Uterus (tissue), 4 donors: Measurements from ENCODE around the gene UVSSA. TPM values are rescaled to one million over a fixed set of nuclear protein-coding genes. Genes with fewer than 3 reads are reported as not detected.
A peak's percentile ranks its signal among the peaks of the same experiment; 100 is the strongest.

ENCODE experiments used
- DNase-seq, 2 donors: peaks; one replicate each; pipeline ENCODE4 v3.0.0-alpha.2; 2019 to 2020
- H3K27ac ChIP-seq, 2 donors: fragments of 200-600 bp; sonication (generic); 1 replicate in 1 of 2; 2 replicates in 1 of 2; pipeline ENCODE4 v1.5.1; 2016 to 2018
- H3K27me3 ChIP-seq, 2 donors: fragments of 200-600 bp; sonication (generic); one replicate each; pipeline ENCODE4 v1.5.1; 2018 to 2019; ENCODE audit warnings: control low read depth in 1 of 2
- H3K36me3 ChIP-seq, 2 donors: fragments of 200-600 bp; sonication (generic); one replicate each; pipeline ENCODE4 v1.5.1; 2019; ENCODE audit warnings: control low read depth in 1 of 2
- H3K4me1 ChIP-seq, 2 donors: fragments of 200-600 bp; sonication (generic); one replicate each; pipeline ENCODE4 v1.5.1; 2018 to 2019; ENCODE audit warnings: control low read depth in 1 of 2
- H3K4me3 ChIP-seq, 2 donors: fragments of 200-600 bp; sonication (generic); 1 replicate in 1 of 2; 2 replicates in 1 of 2; pipeline ENCODE4 v1.5.1; 2018 to 2019; ENCODE audit warnings: mild to moderate bottlenecking in 1 of 2
- H3K9me3 ChIP-seq, 2 donors: fragments of 200-600 bp; sonication (generic); one replicate each; pipeline ENCODE4 v1.5.1; 2019; ENCODE audit warnings: control low read depth in 1 of 2
- POLR2A ChIP-seq, 2 donors: fragments of 450-650 bp; IDR thresholded peaks; one replicate each; pipeline ENCODE4 v1.6.1; 2016; ENCODE audit warnings: antibody characterized with exemption in 2 of 2, mild to moderate bottlenecking in 1 of 2, moderate library complexity in 1 of 2
- intact Hi-C: fragments of 100-400 bp; cut with DNase I; formaldehyde crosslinking; loops from one replicate; pipeline ENCODE4 v1.15.1; 2023; ENCODE audit warnings: low total_unique reads
- total RNA-seq, 4 donors: library from RNA; depleted of rRNA in 3 of 4; stranded (reverse); fragments of >200 nt in 3 of 4; gene quantifications; one replicate each; pipeline versions ENCODE4 v1.1.0 to v1.2.4, GENCODE V29; 2014 to 2023
- TF ChIP-seq, protein P1 (sequence below), 4 experiments: fragments of 200-600 bp in 2 of 4; fragments of 450-650 bp in 2 of 4; sonication (generic) in 2 of 4; IDR thresholded peaks; one replicate each; pipeline ENCODE4 v1.5.1; 2016 to 2019; ENCODE audit warnings: antibody characterized with exemption in 4 of 4, mild to moderate bottlenecking in 2 of 4, moderate library complexity in 1 of 4
- donor health status: DM: yes; HTN: yes; CAD: no.

UVSSA gene
- total RNA-seq, 4 donors from 2014 or later = 13.1 to 37.2 (median 19.3) TPM

DNA sequence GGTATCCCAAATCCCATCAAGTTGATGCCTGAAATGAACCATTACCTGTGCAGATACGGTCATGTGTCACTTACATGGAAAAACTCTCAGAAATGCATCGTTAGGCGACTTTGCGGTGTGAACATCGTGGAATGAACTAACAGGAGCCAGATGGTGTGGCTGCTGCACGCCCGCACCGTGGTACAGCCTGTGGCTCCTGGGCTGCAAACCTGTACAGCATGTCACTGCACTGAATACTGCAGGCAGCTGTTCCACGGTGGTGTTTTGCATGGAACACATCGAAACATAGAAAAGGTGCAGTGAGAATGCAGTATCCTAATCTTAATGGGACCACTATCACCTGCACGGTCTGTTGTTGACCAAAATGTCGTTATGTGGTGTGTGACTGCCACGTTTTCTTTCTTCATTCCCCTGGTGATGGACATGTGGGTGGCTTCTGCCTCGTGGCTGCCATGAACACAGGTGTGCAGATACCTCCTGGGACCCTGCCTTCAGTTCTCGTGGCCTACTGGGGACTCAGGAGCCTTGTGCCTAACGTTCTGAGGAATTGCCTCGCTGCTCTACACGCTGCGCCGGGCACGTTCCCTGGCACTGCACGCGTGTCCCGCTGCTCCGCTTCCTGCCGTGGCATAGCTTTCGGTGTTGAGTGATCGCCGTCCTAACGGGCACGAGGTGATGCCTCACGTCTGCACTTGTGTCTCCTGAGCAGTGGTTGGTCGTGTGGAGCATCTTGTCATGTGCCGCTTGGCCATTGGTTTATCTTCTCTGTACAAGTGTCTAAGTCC, 38.9 kb upstream of the UVSSA start:
- DNase-seq = no peak
- Histone ChIP-seq H3K36me3 (no peaks in the 10 kb centered on the region), H3K4me3 (no peak overlapping the region), H3K27me3 (no peaks in the 10 kb centered on the region), H3K9me3 (no peaks in the 10 kb centered on the region), H3K4me1 (peaks cover 10 to 19% of the 10 kb centered on the region in 2 donors), H3K27ac (no peak overlapping the region)
- TF ChIP-seq, protein P1, sequence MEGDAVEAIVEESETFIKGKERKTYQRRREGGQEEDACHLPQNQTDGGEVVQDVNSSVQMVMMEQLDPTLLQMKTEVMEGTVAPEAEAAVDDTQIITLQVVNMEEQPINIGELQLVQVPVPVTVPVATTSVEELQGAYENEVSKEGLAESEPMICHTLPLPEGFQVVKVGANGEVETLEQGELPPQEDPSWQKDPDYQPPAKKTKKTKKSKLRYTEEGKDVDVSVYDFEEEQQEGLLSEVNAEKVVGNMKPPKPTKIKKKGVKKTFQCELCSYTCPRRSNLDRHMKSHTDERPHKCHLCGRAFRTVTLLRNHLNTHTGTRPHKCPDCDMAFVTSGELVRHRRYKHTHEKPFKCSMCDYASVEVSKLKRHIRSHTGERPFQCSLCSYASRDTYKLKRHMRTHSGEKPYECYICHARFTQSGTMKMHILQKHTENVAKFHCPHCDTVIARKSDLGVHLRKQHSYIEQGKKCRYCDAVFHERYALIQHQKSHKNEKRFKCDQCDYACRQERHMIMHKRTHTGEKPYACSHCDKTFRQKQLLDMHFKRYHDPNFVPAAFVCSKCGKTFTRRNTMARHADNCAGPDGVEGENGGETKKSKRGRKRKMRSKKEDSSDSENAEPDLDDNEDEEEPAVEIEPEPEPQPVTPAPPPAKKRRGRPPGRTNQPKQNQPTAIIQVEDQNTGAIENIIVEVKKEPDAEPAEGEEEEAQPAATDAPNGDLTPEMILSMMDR (IDR thresholded peaks at IDR 0.05) = no peak
- TF ChIP-seq POLR2A (IDR thresholded peaks at IDR 0.05) = no peak
- intact Hi-C loops = no loop called here

DNA sequence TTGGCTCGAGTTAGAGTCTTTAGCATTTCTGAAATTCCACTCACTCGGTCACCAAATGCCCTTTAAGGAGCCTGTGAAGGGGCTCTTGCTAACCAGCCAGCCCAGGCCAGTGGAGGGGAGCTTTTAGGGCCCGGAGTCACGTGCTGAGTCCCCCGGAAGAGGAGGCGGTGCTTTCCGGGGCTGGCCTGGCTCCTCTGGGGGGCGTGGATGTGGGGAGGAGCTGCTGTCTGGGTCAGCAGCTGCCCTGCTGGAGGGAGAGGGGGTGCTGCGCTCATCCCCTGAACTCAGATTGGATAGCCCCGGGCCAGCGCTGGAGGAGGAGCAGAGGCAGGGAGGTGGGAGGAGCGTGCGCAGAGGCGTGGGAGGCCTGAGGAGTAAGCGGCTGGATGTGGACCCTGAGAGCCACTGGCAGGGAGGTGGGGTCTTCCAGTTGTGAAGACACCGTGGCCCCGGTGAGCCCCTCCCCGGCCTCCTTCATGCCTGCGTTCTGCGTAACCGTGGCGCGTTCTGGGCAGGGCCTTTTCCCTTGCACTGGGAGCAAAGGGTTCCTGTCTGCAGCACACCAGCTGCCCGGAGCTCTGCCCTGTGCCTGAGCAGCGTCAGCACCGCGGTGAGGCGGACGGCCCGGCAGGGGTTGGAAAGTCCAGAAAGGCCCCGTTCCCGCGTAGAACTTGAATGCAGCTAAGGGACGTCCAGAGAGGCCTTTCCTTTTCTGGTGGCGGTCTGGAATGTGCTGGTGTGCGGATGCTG, 37.6 kb upstream of the UVSSA start:
- Histone ChIP-seq H3K9me3 (no peaks in the 10 kb centered on the region), H3K4me1 (peaks cover 10 to 19% of the 10 kb centered on the region in 2 donors), H3K27me3 (no peaks in the 10 kb centered on the region), H3K36me3 (no peaks in the 10 kb centered on the region), H3K27ac (peak overlapping the region; percentile 58 to 66), H3K4me3 (peak overlapping the region; percentile 31 to 38)
- TF ChIP-seq POLR2A (IDR thresholded peaks at IDR 0.05) = peak in 1 of 2 donors; percentile 32
- TF ChIP-seq, protein P1 (IDR thresholded peaks at IDR 0.05) = peak in 1 of 4 experiments; percentile 19
- peak; percentile 90 to 94 for DNase-seq
- intact Hi-C loops = no loop called here

DNA sequence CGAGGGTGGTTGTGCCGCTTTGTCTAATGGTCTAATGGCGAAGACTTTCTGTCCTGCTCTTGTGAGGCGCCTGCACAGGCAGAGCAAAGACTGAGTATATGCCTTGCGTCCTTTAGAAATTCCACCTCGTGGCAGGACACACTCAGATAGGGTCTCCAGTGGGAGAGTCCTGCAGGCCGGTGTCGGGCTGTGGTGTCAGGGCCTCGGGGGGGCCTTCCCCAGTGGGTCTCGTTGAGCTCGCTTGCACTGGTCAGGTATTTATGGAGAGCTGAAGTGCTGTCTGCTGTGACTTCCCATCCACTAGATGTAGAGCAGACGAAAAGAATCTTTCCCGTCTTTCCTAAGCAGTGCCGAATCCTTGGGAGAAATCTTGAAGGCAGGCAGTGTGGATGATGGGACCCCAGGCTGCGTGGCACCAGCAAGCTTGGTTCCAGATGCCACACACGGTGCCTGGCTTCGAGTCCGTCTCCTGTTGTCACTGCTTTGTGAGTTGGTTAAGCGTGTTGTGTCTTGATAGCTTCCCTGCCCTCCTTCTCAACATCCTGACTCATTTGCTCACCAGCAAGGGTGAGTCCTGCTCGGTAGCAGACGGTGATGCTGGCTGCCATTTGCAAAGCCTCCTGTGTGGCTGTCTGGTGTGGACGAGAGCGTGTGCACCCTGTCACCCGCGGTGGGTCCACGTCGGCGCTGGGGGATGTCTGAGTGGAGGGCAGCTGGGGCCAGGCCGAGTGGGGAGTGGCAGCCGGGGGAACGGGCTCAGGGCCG, 36.8 kb upstream of the UVSSA start:
- Histone ChIP-seq H3K4me3 (peak overlapping the region; percentile 31 to 38), H3K27ac (peak overlapping the region; percentile 58 to 66), H3K9me3 (no peaks in the 10 kb centered on the region), H3K36me3 (no peaks in the 10 kb centered on the region), H3K27me3 (no peaks in the 10 kb centered on the region), H3K4me1 (peaks cover 10 to 19% of the 10 kb centered on the region in 2 donors)
- TF ChIP-seq, protein P1 (IDR thresholded peaks at IDR 0.05) = no peak
- TF ChIP-seq POLR2A (IDR thresholded peaks at IDR 0.05) = no peak
- no peak for DNase-seq
- intact Hi-C loops = no loop called here

DNA sequence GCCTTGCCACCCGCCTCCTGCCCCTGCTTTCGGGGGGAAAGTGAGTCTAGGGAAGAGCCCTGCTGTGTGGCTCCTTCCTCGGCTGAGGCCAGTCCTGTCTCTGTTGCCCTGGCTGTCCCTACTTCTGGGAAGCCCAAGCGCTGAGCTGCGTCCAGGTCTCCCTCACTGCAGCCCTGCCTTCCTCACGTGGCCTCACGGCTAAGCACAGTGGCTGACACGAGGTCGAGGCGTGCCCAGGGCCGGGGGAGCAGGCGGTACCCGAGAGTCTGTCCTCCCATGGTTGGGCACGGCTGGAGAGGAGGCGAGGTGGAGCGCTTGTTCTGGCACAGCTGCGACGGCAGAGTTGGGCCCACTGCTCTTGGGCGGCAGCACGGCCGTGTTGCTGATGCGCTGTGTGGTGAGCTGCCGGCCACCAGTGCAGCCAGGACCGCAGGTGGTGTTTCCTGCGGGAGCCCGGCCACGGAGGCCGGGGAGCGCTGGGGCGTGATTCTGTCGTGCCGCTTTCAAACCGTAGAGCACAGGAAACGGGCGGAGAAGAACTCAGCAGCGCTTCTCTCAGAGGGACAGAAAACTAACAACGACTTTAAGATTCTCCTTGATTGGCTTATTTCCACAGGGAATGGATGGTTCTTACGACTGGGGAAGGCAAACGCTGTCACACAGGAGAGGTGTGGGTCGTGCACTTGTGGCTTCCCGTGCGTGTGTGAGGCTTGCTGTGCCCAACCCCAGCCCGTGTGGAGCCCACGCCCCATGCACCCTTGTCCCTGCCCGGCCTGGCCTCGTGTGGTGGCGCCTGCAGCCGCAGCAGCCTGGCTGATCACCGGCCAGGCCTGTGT, 36.0 kb upstream of the UVSSA start:
- intact Hi-C loops = no loop called here
- Histone ChIP-seq H3K27ac (no peak overlapping the region), H3K36me3 (no peaks in the 10 kb centered on the region), H3K4me1 (peaks cover 10 to 19% of the 10 kb centered on the region in 2 donors), H3K9me3 (no peaks in the 10 kb centered on the region), H3K27me3 (no peaks in the 10 kb centered on the region), H3K4me3 (no peak overlapping the region)
- TF ChIP-seq, protein P1 (IDR thresholded peaks at IDR 0.05) = no peak
- no peak for TF ChIP-seq POLR2A (IDR thresholded peaks at IDR 0.05)
- DNase-seq = no peak
